ENCODE measurements around the gene USP22. TPM values are rescaled to one million over a fixed set of nuclear protein-coding genes. Genes with fewer than 3 reads are reported as not detected.

Gene USP22
- total and polyA plus RNA-seq, 2 of the 8 experiments (the other 6 are each of a cell fraction or from before 2014, with no cell fraction given), result 221 to 316 TPM

DNA sequence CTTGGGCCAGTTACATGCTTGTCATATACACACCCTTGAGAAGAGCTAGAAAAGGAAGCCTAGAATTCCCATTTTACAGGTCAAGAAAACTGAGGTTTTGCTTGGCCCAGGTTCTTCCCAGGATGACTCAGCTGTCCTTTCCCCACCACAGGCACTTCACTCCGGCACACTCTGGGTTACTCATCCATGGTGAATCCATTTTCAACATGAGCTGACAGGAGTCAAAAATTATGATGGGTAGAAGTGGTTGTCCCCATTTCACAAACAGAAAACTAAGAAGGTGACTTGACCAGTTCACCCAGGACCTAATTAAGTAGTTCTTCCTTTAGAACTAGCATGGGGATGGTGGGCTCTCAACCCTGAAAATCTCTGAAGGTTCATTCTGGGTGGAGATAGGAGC is 67.2 kb downstream of the USP22 start:
- H3K79me1 ChIP-seq (ENCODE audit: low read depth, low read length), result no peaks in the 10 kb centered on the region
- no peak overlapping the region for H4K91ac ChIP-seq (replicated peaks; ENCODE audit: insufficient read length, low read length)
- ChIA-PET CTCF (ENCODE audit: partially characterized antibody) (interaction anchor here (0.7 to 1.7 kb wide), 2 partner anchors 12 to 32 kb away, joined by 3 to 6 read pairs; no protein-coding TSS in a partner anchor), POLR2A (ENCODE audit: partially characterized antibody) (interaction anchor here (1.0 kb wide), 2 partner anchors 12 to 23 kb away, joined by 3 to 5 read pairs; no protein-coding TSS in a partner anchor)
- H3K23ac ChIP-seq (ENCODE audit: insufficient read length), result no peak overlapping the region
- H3K9ac ChIP-seq (replicated peaks in 1 of 4; ENCODE audit: extremely low read depth in 1 of 4, low read depth in 3 of 4, low read length in 3 of 4), result no peak overlapping the region
- H4K5ac ChIP-seq (ENCODE audit: insufficient read length, low read depth, low read length), result no peak overlapping the region
- H2BK15ac ChIP-seq (ENCODE audit: low read length), result no peak overlapping the region
- no peak overlapping the region for H2BK5ac ChIP-seq (ENCODE audit: low read depth, low read length)
- no peak for FAIRE-seq
- H3K27me3 ChIP-seq (replicated peaks in 1 of 4; ENCODE audit: control insufficient read depth in 3 of 4, extremely low read depth in 1 of 4, insufficient read depth in 3 of 4, low read length in 3 of 4), result no peaks in the 10 kb centered on the region
- H3K4me2 ChIP-seq (ENCODE audit: insufficient read depth in 1 of 2, low read depth in 2 of 2, low read length in 2 of 2), result no peak overlapping the region
- no peak overlapping the region for H3K56ac ChIP-seq (replicated peaks; ENCODE audit: insufficient read length, low read depth, low read length)
- H3K14ac ChIP-seq (ENCODE audit: insufficient read length), result no peak overlapping the region
- no peak overlapping the region for H2BK20ac ChIP-seq (ENCODE audit: low read length)
- no peak overlapping the region for H4K8ac ChIP-seq (ENCODE audit: extremely low read depth, insufficient read depth, low read length)
- no peaks in the 10 kb centered on the region for H4K20me1 ChIP-seq (replicated peaks in 1 of 2; ENCODE audit: control insufficient read depth in 1 of 2, insufficient read depth in 2 of 2, low read length in 2 of 2)
- H3K18ac ChIP-seq (ENCODE audit: extremely low read depth, low read length), result no peak overlapping the region
- no peak overlapping the region for H3K27ac ChIP-seq (ENCODE audit: low read depth, low read length)
- WGBS, 2 experiments (ENCODE audit: extremely low coverage in 1 of 2, insufficient coverage in 1 of 2, insufficient read length in 1 of 2, insufficient replicate concordance in 2 of 2, low coverage in 1 of 2, low lambda C conversion rate in 2 of 2, missing lambda C conversion rate in 1 of 2), result 100% methylated on average over 1 of the region's 1 CpG; no CpG with 5 or more reads in 1 of the 2 experiments
- no peaks in the 10 kb centered on the region for H3K4me1 ChIP-seq (replicated peaks in 1 of 4; ENCODE audit: control insufficient read depth in 3 of 4, insufficient read depth in 4 of 4, low read length in 3 of 4)
- no peak overlapping the region for H2AFZ ChIP-seq (ENCODE audit: low read length)
- no peak overlapping the region for H3K4ac ChIP-seq (replicated peaks; ENCODE audit: insufficient read length, low read depth, low read length)
- no peak overlapping the region for H3K4me3 ChIP-seq (ENCODE audit: extremely low read depth in 1 of 4, insufficient read depth in 2 of 4, low read depth in 3 of 4, low read length in 4 of 4)
- H2BK12ac ChIP-seq (ENCODE audit: low read depth, low read length), result no peak overlapping the region
- H3K9me3 ChIP-seq (ENCODE audit: insufficient read depth in 2 of 2, low read depth in 1 of 2, low read length in 1 of 2), result no peaks in the 10 kb centered on the region
- H2AK5ac ChIP-seq (ENCODE audit: low read depth, low read length), result no peak overlapping the region
- no peak for DNase-seq (ENCODE audit: low read depth in 1 of 2, low spot score in 2 of 2)
- no peaks in the 10 kb centered on the region for H3K36me3 ChIP-seq (ENCODE audit: control insufficient read depth in 2 of 4, insufficient read depth in 4 of 4, low read length in 3 of 4)
- no peaks in the 10 kb centered on the region for H3K23me2 ChIP-seq (ENCODE audit: low read depth, low read length)
- H3K79me2 ChIP-seq (ENCODE audit: control insufficient read depth in 1 of 2, insufficient read depth in 2 of 2, low read length in 2 of 2), result no peaks in the 10 kb centered on the region
- H2BK120ac ChIP-seq (replicated peaks; ENCODE audit: low read depth, low read length), result no peak overlapping the region
- TF ChIP-seq GTF2F1 (IDR thresholded peaks at IDR 0.05; ENCODE audit: borderline replicate concordance, low read depth, low read length), result no peak
- no peak for TF ChIP-seq NRF1 (IDR thresholded peaks at IDR 0.05; ENCODE audit: low read depth, low read length)
- TF ChIP-seq RNF2 (IDR thresholded peaks at IDR 0.05; ENCODE audit: borderline replicate concordance, low read depth, low read length, missing control alignments, poor library complexity, severe bottlenecking), result no peak

All from H1 (cell line).